HPDE6-E6E7 (cell line): Measurements from ENCODE around the gene LMBR1.
"Not testable (repeated sequence)": the region's sequence is repeated elsewhere in the genome, so short reads cannot be mapped to it uniquely, and the experiment has no call there.

ENCODE experiments used
- DNase-seq: peaks from one replicate; pipeline ENCODE4 v3.0.0; 2011; ENCODE audit warnings: missing footprints; ENCODE audit errors: extremely low spot score

LMBR1 gene

DNA sequence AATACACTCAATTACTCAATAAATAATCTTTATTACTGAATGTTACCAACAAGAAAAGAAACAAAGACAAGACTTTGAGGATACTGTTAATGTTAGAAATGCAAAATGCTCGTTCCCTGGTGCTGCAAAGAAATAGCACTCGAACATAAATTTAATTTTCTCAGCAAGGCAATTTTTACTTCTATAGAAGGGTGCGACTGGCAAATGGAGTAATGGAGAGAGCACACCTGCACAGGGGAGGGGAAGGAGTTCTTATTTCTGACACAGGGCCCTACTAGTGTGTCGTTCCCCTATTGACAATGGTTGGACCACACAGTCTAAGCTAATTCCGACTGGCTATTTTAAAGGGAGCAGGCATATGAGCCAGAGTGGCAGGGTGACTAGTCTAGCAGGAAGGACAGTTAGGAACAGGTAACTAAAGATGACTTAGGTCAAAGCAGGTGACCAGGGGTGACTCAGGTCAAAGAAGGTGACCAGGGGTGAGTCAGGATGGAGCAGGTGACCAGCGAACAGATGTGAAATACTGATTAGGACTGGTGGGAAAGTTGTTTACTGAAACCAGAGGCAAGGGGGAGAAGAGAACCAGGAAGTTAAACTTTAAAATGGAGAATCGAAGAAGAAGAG, 133.3 kb downstream of the LMBR1 start:
- no peak for DNase-seq

DNA sequence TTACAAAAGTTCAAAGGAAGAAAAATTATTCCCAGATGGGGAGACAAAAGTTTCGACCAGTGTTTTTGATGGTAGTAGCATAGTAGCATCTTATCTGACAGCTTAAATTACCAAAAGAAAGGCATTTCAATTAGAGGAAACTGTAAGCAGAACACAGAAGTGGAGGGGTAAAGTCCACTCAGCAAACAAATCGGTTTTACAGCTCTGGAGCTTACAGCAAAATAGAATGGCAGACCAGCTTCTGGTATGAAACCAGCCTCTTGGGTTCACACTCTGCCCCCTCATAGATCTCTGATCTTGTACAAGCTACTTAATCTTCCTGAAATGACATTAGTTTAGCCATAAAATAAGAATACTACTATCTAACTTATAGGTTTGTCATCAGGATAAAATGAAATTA, 133.8 kb downstream of the LMBR1 start:
- no peak for DNase-seq

DNA sequence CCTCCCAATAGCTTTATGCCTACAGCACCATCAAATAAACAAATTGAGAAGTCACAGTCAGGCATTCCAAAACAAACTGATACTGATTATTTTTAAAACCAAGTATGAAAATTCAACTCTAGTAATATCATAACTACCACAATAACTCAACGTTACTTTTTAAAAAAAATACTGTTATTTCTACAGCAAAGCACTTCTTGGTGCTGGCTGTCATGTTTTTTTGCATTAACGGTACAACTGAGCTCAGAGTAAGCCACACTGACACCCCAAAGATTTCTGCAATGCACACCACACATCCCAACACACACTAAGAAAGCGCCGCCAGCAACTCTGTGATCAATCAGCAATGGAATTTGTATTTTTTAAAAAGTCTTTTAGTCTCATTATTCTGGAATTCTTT, 138.8 kb downstream of the LMBR1 start:
- DNase-seq: no peak

DNA sequence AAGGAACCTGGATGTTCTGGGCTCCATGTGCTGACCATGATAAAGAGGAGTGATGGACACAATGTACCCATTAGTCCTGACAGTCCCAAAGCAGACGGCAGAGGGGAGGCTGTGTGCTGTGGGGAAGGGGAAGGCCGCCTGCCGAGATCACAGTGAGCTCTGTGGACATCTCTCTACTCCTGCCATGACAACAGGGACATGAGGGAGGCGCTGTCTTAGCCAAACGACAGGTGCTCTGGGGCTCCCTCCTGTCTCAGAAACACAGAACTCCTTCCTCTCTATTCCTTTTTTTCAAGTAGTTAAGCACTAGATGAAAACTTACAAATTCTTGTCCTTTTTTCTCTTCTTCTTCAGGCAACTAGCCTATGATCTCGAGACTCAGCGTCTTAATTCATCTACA, 139.4 kb downstream of the LMBR1 start:
- no peak for DNase-seq

DNA sequence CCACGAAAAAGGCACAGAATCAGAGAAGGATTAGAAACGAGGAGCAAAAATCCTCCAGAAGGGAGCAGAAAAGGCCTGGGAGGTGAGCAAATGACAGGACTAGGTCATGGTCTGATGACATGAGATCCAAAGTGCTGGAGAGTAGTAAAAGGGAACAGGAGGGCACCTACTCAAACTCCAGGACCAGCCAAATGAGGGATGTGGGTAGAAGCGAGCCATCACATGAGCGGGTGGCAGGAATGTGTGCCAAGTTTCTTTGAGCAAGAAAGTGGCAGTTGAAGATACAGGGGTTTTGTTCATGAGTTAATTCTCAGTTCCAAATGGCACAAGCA, 139.8 kb downstream of the LMBR1 start:
- no peak for DNase-seq

DNA sequence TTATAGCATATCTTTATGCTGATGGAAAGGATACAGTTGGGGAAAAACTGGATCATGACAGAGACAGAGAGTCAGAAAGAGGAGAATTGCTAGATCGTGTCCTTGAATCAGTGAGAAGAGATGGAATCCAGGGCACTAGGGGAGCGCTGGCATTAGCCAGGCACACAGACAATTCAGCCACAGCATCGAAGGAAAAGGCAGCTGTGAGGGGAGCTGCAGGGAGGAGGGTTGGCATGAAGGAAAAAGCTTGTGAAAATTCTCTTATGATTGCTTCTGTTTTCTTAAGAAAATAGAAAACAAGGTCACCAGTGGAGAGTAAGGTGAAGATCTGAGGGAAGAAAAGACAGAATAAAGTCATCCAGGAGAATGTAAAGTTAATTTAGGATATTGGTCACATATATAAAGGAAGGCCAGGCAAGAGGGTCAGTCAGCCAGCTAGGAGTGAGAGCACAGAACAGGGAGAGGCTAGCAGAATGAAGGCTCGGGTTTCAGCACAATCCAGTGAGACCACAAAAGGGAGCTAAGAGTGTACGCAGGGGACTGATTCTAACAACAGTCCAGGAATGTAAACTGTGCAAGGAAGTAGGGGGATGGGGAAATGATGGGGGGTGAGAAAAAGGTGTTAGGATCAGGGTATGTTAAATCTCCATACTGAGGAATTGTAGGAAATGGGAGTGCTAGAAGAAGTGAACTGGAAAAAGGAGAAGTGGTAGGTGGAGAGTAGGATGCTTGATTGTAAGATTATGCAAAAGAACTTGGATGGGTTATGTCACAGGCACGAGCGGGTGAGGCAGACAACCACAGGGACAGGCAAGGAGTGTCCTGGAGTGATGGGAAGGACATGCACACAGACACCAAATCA, 140.4 kb downstream of the LMBR1 start:
- no peak for DNase-seq

DNA sequence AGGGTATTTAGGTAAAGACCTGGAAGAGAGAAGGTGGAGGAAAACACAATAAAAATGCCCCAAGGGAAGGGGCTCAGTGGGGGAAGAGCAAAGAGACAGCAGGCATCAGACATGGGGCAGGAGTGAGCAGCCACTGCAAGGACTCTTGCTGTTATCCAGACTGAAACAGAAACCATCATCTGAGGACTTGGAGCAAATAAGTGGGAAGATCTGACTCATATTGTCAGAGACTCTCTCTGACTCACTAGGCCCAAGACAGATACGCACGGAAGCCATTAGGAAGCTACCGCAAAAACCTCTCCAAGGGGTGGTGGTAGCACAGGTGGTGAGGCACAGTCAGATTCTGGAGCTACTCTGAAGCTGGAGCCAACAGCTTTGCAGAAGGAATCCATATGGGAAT, 141.7 kb downstream of the LMBR1 start:
- peak; percentile 63 for DNase-seq

DNA sequence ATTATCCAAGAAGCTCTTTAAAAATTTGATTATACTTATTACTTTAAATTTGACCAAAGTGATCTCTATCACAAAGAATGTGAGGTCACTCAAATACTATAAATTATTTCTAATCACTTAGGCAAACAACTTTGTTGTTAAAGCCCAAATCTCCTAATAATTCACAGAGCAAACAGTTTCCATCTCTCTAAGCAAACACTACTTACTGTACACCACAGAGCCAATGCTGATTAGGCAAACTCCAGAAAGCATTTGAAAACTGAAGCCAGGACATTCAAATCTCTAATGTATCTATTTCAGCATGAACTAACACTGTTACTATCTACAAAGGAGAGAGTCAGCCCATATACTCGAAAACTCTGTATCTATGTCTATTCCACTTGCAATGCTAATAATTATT, 145.3 kb downstream of the LMBR1 start:
- no peak for DNase-seq

DNA sequence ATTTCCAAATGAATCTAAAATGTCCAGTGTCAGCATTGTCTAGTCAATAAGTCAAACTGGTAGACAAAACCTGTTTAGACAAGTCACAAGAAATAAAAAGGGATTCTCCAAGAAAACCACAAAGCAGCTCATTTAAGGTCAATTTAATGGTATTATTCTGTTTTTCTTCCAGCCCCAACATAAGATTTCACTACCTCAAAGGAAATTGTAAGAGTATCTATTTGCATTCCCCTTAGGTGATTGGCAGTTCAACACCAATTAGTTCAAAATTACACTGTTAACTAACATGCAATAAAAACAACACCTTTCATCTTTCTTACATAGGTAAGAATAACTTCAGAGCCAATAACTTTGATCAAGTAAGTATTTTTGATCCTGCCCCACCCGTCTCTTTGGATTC, 146.1 kb downstream of the LMBR1 start:
- DNase-seq: no peak

DNA sequence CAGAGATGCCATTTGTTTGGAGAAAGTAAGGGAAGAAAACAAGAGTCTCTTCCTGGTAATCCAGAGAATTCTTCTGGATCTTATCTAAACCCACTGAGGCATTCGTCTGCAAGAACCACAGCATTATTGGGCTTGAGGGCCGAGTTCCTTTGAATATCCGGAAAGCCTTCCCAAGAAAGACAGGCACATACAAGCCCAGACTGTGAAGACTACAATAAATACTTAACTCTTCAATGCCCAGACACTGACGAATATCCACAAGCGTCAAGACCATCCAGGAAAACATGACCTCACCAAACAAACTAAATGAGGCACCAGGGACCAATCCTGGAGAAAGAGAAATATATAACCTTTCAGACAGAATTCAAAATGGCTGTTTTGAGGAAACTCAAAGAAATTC, 153.4 kb downstream of the LMBR1 start:
- no peak for DNase-seq

DNA sequence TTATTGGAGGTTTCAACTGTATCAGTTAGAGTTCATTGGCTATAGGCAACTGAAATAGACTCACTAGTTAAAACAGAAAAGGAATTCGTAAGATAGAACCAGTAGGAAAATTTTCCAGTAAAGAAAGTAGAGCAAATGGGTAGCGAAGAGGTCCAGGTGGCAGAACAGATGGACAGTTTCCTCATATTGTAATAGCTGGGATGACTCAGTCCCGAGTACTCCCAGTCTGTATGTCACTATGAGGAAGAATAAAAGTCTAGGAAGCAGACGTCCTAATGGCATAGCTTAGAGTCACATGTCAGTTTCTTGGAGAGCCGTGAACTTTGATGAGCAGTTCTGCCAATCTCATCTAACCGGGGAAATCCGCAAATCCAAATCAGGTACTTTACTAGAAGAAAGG, 157.1 kb downstream of the LMBR1 start:
- no peak for DNase-seq

DNA sequence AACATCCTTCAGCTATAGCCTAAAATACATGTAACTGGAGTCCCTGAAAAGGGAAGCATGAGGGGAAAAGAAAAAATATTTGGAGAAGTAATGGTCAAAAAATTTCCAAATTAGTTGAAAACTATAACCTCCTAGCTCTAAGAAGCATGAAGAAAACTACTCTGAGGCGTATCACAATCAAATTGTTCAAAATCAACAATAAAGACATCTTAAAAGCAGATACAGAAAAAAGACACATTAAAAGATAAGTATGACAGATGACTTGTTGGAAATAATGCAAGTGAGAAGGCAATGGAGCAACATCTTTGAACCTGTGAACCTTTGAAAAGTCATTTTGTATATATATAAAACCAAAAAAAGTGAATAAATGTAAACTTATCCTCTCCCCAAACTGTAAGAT, 159.3 kb downstream of the LMBR1 start:
- DNase-seq: no peak

DNA sequence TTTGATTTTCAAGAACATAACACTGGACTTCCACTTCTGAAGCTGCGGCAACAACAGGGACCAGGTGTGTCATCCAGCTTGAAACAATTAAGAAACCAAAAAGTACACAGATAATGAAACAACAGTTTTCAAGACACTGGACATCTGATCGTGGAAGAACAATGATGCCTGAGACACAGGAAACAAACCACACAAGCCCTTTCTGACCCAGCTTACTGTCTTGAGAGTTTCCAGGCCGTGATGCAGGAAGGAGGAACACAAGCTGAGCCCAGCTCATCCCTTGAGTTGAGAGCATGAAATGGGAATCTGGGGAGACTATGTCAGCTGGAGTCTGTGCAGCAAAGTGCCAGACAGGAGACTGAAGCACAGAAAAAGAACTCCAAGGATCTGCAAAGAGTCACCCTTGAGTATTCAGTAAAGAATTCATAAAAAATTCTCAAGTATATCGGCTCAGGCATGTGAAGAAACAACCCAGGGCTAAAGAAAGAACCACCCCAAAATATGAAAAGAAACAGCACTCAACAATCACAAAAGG, 160.8 kb downstream of the LMBR1 start:
- no peak for DNase-seq

DNA sequence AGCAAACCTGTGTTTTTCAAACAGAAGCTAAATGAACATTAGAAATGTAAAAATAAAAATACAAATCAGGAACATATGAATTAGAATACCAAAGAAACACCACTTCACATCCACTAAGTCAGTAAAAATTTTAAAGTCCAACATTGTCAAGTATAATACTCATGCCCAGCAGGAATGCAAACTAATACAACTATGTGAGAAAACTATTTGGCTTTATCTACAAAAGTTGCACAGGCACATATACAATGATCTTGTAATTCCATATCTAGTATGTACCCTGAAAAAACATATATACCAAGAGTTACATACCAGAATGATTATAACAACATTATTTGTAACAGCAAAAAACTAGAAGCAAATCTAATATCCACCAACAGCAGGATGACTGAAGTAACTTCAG, 161.3 kb downstream of the LMBR1 start:
- no peak for DNase-seq

DNA sequence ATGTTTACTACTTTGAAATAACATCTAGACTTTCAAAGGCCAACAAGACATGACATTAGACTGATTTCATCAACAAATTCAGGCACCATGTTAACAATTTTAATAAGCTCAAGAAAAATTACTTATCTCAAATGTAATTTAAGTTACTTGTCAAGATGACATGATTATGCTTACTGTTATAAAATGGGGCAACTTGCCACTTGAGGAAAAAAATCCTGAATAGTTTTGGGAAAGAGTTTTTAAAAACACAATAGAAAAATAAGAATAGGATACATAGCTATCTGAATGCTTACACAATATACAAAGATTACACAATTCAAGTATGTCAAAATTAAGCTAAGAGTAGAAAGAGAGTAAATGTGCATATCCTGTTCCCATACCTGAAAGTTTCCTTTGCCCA, 167.0 kb downstream of the LMBR1 start:
- no peak for DNase-seq

DNA sequence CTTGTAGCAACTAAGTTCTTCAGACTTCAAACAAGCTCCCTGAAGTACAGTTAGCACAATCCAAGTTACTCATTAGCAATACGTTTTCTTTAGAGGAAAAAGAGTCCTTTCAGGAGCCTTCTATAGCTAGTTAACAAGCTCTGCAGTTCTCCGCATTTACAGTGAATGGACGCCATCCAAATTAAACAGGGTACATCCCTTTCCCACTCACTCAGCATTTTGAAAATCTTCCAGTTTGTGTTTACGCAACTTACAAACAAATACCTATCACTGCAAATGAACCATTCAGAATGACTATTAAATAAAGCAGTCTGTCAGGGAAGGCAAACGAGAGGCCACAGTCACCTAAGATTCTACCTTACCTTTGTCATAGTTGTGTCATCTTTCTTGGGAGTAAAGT, 167.9 kb downstream of the LMBR1 start:
- DNase-seq: no peak

DNA sequence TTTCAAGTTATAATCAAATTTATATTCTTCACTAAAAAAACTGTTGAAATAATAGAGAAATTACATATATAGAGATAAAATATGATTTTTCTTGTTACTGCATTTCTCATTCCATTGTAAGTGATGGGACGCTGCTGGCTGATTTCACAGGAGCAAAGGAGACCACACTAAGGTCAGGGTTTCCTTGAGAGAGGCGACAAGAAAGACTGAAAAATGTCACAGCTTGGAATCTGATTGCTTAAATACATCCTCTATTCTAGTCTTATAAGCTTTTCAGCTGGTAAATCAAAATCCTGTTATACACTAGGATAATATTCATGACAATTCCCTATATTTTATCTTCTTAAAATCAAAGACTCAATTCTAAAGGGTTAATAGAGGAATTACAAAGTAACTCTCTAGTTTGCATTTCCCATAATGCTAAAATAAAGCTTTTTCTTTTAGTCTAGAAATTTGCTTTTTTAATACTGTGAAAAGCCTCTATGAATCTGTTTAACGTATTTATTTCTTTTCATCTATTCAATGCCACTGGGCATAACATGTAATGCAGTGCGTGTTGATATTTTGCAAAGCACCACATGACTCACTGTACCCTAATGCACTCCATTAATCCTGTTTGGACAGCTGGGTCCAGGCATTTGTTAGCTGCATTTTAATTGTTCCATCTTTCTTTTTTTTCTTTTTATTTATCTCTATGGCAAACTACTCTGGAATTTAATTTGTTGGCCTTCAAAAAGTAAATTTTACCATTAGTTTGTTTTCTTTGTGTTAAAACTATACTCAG, 170.7 kb downstream of the LMBR1 start:
- DNase-seq: no peak

DNA sequence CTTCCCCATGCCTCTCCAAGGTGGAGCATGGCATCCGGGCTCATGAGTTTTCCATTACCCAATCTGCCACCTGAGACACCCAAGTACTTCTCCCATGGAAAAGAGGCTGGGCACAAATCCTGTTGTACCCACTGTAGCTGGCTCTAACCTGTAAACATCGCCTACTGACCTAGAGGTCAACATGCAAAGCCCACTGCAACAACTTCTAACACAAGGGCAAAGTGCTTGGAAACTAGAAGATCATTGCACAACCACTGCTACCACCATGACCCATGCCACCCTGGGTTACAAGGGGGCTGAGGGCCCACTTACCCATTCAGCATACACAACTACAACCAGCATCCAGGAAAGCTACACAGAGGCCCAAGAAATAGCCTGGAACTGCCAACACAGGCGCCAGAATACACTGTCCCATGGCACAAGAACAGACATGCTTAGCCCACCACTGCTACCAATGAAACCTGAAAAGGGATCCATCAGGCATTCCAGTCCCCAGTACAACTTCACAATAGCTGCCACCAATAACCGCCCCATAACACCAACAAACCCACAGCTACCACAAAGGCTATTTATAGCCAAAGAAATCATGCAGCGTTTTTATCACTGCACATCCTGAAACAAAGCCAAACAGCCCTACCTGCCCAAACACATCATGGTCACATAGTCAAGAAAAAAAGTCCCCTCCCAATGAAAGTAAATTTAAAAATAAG, 189.1 kb downstream of the LMBR1 start:
- no peak for DNase-seq

DNA sequence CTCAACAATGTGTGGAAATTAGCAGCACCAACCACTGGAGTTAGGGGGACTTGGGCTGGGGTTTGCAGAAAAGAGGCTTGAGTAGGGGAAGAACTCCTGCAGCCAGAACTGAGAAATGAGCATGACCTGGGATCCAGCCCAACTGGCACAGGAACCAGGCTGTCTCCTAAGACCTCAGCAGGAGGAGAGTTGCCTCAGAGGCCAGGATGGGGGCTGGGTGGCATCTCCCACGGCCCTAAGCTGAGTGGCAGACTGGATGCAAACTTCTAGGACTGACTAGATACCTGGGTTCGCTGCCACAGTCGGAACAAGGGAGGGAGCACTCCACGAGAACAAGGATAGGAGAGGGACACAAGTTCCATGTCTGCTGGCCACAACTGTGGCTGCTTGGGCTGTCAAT, 189.8 kb downstream of the LMBR1 start:
- no peak for DNase-seq

DNA sequence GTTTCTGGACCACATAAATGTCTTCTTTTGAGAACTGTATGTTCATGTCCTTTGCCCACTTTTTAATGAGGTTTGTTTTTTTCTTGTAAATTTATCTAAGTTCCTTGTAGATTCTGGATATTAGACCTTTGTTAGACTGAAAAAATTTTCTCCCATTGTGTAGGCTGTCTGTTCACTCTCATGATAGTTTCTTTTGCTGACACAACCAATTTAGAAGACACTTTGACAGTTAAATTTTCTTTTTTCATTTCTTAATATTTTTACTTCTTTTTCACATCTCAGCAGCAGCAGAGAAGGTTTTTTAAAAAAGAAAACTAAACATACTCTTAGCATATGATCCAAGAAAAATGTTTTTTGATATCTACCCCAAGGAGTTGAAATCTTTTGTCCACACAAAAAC, 190.6 kb downstream of the LMBR1 start:
- DNase-seq: no peak

DNA sequence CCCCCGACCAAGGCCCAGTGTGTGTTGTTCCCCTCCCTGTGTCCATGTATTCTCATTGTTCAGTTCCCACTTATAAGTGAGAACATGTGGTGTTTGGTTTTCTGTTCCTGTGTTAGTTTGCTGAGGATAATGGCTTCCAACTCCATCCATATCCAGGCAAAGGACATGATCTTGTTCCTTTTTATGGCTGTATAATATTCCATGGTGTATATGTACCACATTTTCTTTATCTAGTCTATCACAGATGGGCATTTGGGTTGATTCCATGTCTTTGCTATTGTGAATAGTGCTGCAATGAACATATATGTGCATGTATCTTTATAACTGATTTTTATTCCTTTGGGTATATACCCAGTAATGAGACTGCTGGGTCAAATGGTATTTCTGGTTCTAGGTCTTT, 191.2 kb downstream of the LMBR1 start:
- DNase-seq: not testable (repeated sequence)

DNA sequence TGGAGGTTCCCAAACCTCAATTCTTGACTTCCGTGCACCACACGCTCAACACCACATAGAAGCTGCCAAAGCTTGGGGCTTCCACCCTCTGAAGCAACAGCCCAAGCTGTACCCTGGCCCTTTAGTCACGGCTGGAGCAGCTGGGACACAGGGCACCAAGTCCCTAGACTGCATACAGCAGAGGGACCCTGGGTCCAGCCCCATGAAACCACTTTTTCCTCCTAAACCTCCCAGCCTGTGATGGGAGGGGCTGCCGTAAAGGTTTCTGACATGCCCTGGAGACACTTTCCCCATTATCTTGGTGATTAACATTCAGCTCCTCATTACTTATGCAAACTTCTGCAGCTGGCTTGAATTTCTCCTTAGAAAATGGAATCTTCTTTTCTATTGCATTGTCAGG, 194.5 kb downstream of the LMBR1 start:
- not testable (repeated sequence) for DNase-seq
